PC-9 (cell line): ENCODE data around the gene SH3RF2.

Experiments used
- CTCF ChIP-seq: fragments of 200-600 bp; sonication (generic); conservative IDR thresholded peaks from 2 replicates; pipeline ENCODE4 v1.6.1; 2017; ENCODE audit warnings: mixed run types, antibody characterized with exemption, mild to moderate bottlenecking, moderate library complexity
- EZH2 ChIP-seq: fragments of 200-600 bp; sonication (generic); IDR thresholded peaks from 2 replicates; pipeline ENCODE4 v1.8.0; 2017; ENCODE audit warnings: antibody characterized with exemption, low read depth

- TF ChIP-seq EZH2 = no peak
- no peak for TF ChIP-seq CTCF
Observed at GRCh38 chr5:146069780-146070099, 133.4 kb downstream of the SH3RF2 start.
